GM12878 (cell line): ENCODE data around the gene GYG2. TPM values are rescaled to one million over a fixed set of nuclear protein-coding genes. Genes with fewer than 3 reads are reported as not detected.

Experiments used
- CUX1 ChIP-seq: IDR thresholded peaks from 2 replicates; pipeline ENCODE4 v1.6.1; 2012; ENCODE audit warnings: improper control_type of control experiment, low read depth, low read length; ENCODE audit not compliant: insufficient replicate concordance
- HSF1 ChIP-seq: fragments of 150-350 bp; IDR thresholded peaks from 2 replicates; pipeline ENCODE4 v1.6.1; 2014; ENCODE audit warnings: mild to moderate bottlenecking, low read depth, low read length
- MYB ChIP-seq: fragments of 150-350 bp; IDR thresholded peaks from 2 replicates; pipeline ENCODE4 v1.6.1; 2014; ENCODE audit warnings: mild to moderate bottlenecking, low read depth, low read length, borderline replicate concordance
- NR2C2 ChIP-seq: IDR thresholded peaks from 2 replicates; pipeline ENCODE4 v1.6.1; 2011; ENCODE audit warnings: borderline replicate concordance, low read depth; ENCODE audit not compliant: control insufficient read depth, insufficient read length
- RAD51 ChIP-seq: fragments of 450-650 bp; IDR thresholded peaks from 2 replicates; pipeline ENCODE4 v1.6.1; 2016; ENCODE audit warnings: moderate library complexity, mild to moderate bottlenecking, inconsistent platforms
- SKIL ChIP-seq: fragments of 450-650 bp; IDR thresholded peaks from 2 replicates; pipeline ENCODE4 v1.6.1; 2017; ENCODE audit warnings: mild to moderate bottlenecking, low read depth, inconsistent platforms; ENCODE audit not compliant: poor library complexity, severe bottlenecking
- polyA plus RNA-seq, 11 experiments: library from polyadenylated mRNA; depleted of rRNA in 4 of 11; unstranded in 6 of 11; stranded (reverse) in 5 of 11; fragments of >200 nt; fragmentation: Nextera tagmentation in 4 of 11; fragmentation: Illumina TruSeq in 1 of 11; extraction: Ambion mirVana in 4 of 11; extraction: Trizol in 1 of 11; gene quantifications; 1 replicate in 1 of 11; 2 replicates in 10 of 11; pipeline versions ENCODE4 v1.2.1 to v1.2.3, GENCODE V29; 2011 to 2016; ENCODE audit warnings: inconsistent platforms in 2 of 11, missing spikeins in 2 of 11, low read depth in 1 of 11
- total RNA-seq, 4 experiments: library from RNA; depleted of rRNA in 3 of 4; stranded (reverse); fragments of >200 nt in 3 of 4; fragmentation: Illumina TruSeq in 1 of 4; extraction: Trizol in 1 of 4; gene quantifications; 2 replicates each; pipeline versions ENCODE4 v1.2.1 to v1.2.3, GENCODE V29; 2013 to 2021

Gene GYG2
- total and polyA plus RNA-seq, 10 of the 15 experiments (the other 5 are each of a cell fraction or from before 2014, with no cell fraction given), result 0.05 TPM; not detected in 9

GRCh38 chrX:2907295-2907694, 78.6 kb downstream of the GYG2 start (continued):
- TF ChIP-seq HSF1 (no peak), RAD51 (no peak), CUX1 (no peak), MYB (no peak), SKIL (no peak), NR2C2 (no peak)
